Fibroblast of skin of abdomen (primary cell): ENCODE measurements around the gene ARHGEF4.
"Not testable (repeated sequence)": the region's sequence is repeated elsewhere in the genome, so short reads cannot be mapped to it uniquely, and the experiment has no call there.

Experiments used
- DNase-seq: peaks from one replicate; pipeline ENCODE4 v3.0.0-alpha.2; 2013

Gene ARHGEF4

GRCh38 chr2:131055169-131056065, 218.7 kb downstream of the ARHGEF4 start:
- peak; percentile 79 for DNase-seq

GRCh38 chr2:131056204-131056931, 219.7 kb downstream of the ARHGEF4 start:
- no peak for DNase-seq

GRCh38 chr2:131056932-131057287, 220.2 kb downstream of the ARHGEF4 start:
- no peak for DNase-seq

- DNase-seq: no peak
These were observed 221.6 kb downstream of the ARHGEF4 start for GRCh38 chr2:131058214-131058843.

- no peak for DNase-seq
These were observed 222.2 kb downstream of the ARHGEF4 start for GRCh38 chr2:131058920-131059319.

- no peak for DNase-seq
These were observed 227.0 kb downstream of the ARHGEF4 start for GRCh38 chr2:131063501-131064283.

- no peak for DNase-seq
These were observed 228.1 kb downstream of the ARHGEF4 start for GRCh38 chr2:131064589-131065512.

- no peak for DNase-seq
These were observed 230.9 kb downstream of the ARHGEF4 start for GRCh38 chr2:131067465-131068125.

GRCh38 chr2:131068172-131068571, 231.5 kb downstream of the ARHGEF4 start:
- DNase-seq: not testable (repeated sequence)

GRCh38 chr2:131075578-131075977, 238.9 kb downstream of the ARHGEF4 start:
- not testable (repeated sequence) for DNase-seq

- no peak for DNase-seq
These were observed 240.0 kb downstream of the ARHGEF4 start for GRCh38 chr2:131076707-131077106.

GRCh38 chr2:131077182-131077846, 240.6 kb downstream of the ARHGEF4 start:
- DNase-seq: no peak

GRCh38 chr2:131077966-131078365, 241.3 kb downstream of the ARHGEF4 start:
- DNase-seq: no peak

GRCh38 chr2:131079931-131080330, 243.2 kb downstream of the ARHGEF4 start:
- DNase-seq: not testable (repeated sequence)

- no peak for DNase-seq
These were observed 244.5 kb downstream of the ARHGEF4 start for GRCh38 chr2:131081190-131081589.

GRCh38 chr2:131085646-131086045, 248.9 kb downstream of the ARHGEF4 start:
- no peak for DNase-seq

GRCh38 chr2:131092458-131093005, 255.8 kb downstream of the ARHGEF4 start:
- DNase-seq: no peak

GRCh38 chr2:131093006-131093695, 256.4 kb downstream of the ARHGEF4 start, which contains the start of gene FAM168B:
Gene FAM168B (minus strand): TSS chr2:131093460. CDS start chr2:131082646, 10,814 bp downstream.
- DNase-seq: peak; percentile 90
